Karpas-422 (cell line): ENCODE measurements around the gene PLCD1. TPM values are rescaled to one million over a fixed set of nuclear protein-coding genes. Genes with fewer than 3 reads are reported as not detected.
A peak's percentile ranks its signal among the peaks of the same experiment; 100 is the strongest.

Experiments used
- DNase-seq: peaks from one replicate; pipeline ENCODE4 v3.0.0-alpha.2; 2015
- H2AFZ ChIP-seq: fragments of 200-600 bp; sonication (generic); 2 replicates; pipeline ENCODE4 v1.6.1; 2014; ENCODE audit warnings: antibody characterized with exemption, low read length, mixed read lengths
- H3K27ac ChIP-seq: fragments of 200-600 bp; sonication (generic); 2 replicates; pipeline ENCODE4 v1.5.1; 2014; ENCODE audit warnings: mild to moderate bottlenecking, low read length, moderate library complexity
- H3K27me3 ChIP-seq: fragments of 200-600 bp; sonication (generic); 2 replicates; pipeline ENCODE4 v1.6.1; 2014; ENCODE audit warnings: low read length, mixed read lengths
- H3K36me3 ChIP-seq: fragments of 200-600 bp; sonication (generic); 2 replicates; pipeline ENCODE4 v1.6.1; 2014; ENCODE audit warnings: low read length, mixed read lengths; ENCODE audit not compliant: insufficient read depth
- H3K4me1 ChIP-seq: fragments of 200-600 bp; sonication (generic); 2 replicates; pipeline ENCODE4 v1.6.1; 2014; ENCODE audit warnings: mild to moderate bottlenecking, low read length, mixed read lengths
- H3K4me2 ChIP-seq: fragments of 200-600 bp; sonication (generic); 2 replicates; pipeline ENCODE4 v1.6.1; 2014; ENCODE audit warnings: low read length, low read depth, mild to moderate bottlenecking; ENCODE audit not compliant: poor library complexity, severe bottlenecking
- H3K4me3 ChIP-seq: fragments of 200-600 bp; sonication (generic); 2 replicates; pipeline ENCODE4 v1.5.1; 2014; ENCODE audit warnings: mild to moderate bottlenecking, antibody characterized with exemption, low read length, mixed read lengths
- H3K79me2 ChIP-seq: fragments of 200-600 bp; sonication (generic); 2 replicates; pipeline ENCODE4 v1.6.1; 2014; ENCODE audit warnings: mild to moderate bottlenecking, low read length, mixed read lengths
- H3K9ac ChIP-seq: fragments of 200-600 bp; sonication (generic); 2 replicates; pipeline ENCODE4 v1.6.0; 2014; ENCODE audit warnings: low read length
- H3K9me2 ChIP-seq: fragments of 200-600 bp; sonication (generic), shearing (Covaris generic); replicated peaks from 2 replicates; pipeline ENCODE4 v1.6.0; 2014; ENCODE audit warnings: mild to moderate bottlenecking, low read length, moderate library complexity; ENCODE audit not compliant: insufficient read depth
- H3K9me3 ChIP-seq: fragments of 300-700, 200-600 bp; sonication (generic); 2 replicates; pipeline ENCODE4 v1.6.1; 2014; ENCODE audit warnings: low read length, mixed read lengths
- H4K20me1 ChIP-seq: fragments of 200-600 bp; sonication (generic); 2 replicates; pipeline ENCODE4 v1.6.1; 2014; ENCODE audit warnings: mild to moderate bottlenecking, antibody characterized with exemption, low read length, low read depth; ENCODE audit not compliant: insufficient read depth
- total RNA-seq: library from RNA; depleted of rRNA; stranded (reverse); fragments of >200 nt; shearing (Covaris generic); gene quantifications from 2 replicates; pipeline ENCODE4 v1.2.3, GENCODE V29; 2014; ENCODE audit warnings: low replicate concordance

The PLCD1 gene
- total RNA-seq, 1 experiment from 2014 or later = 0.89 TPM

DNA sequence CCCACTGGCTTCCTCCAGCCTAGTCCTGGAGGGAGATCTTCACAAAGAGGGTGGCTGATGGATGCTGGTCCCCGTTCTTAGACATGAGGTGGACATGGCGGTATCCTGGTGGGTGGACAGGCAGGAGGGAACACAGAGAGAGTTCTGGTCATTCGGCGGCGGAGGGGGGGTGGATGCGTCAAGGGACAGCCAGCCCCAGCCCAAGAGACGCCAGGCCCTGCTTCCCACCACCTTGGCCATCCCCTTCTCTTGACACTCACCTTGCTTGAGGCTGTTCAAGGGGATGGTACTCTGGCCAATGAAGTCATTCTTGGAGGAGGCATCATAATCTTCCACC, 21.7 kb downstream of the PLCD1 start:
- no peaks in the 10 kb centered on the region for H3K9me2 ChIP-seq
- DNase-seq = no peak
- H3K4me1 ChIP-seq = no peaks in the 10 kb centered on the region
- no peak overlapping the region for H3K27ac ChIP-seq
- no peaks in the 10 kb centered on the region for H3K36me3 ChIP-seq
- H2AFZ ChIP-seq = no peak overlapping the region
- no peak overlapping the region for H3K9ac ChIP-seq
- H3K9me3 ChIP-seq = no peaks in the 10 kb centered on the region
- H3K4me3 ChIP-seq = no peak overlapping the region
- no peak overlapping the region for H3K4me2 ChIP-seq
- no peaks in the 10 kb centered on the region for H3K79me2 ChIP-seq
- H4K20me1 ChIP-seq = no peaks in the 10 kb centered on the region
- H3K27me3 ChIP-seq = no peaks in the 10 kb centered on the region

DNA sequence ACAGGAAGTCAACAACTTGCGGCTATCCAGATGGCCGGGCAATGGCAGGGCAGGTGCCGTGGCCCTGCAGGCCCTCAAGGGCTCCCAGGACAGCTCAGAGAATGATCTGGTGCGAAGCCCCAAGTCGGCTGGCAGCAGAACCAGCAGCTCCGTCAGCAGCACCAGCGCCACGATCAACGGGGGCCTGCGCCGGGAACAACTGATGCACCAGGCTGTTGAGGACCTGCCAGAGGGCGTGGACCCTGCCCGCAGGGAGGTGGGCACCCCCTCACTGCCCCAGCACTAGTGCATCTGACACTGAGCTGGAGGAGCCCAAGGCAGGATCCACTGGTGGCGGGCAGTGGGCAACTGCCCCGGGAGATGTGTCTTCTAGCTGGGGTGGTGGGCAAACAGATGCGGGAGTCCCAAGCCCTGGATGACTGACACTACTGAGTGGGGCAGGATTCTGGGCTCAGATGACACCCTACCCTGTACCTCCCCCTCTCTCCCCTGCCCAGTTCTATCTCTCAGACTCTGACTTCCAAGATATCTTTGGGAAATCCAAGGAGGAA, 22.9 kb downstream of the PLCD1 start:
- Histone ChIP-seq H3K9me3 (no peaks in the 10 kb centered on the region), H3K9ac (no peak overlapping the region), H3K27me3 (no peaks in the 10 kb centered on the region), H3K27ac (no peak overlapping the region), H3K4me2 (no peak overlapping the region), H3K36me3 (no peaks in the 10 kb centered on the region), H3K9me2 (no peaks in the 10 kb centered on the region), H4K20me1 (no peaks in the 10 kb centered on the region), H2AFZ (no peak overlapping the region), H3K79me2 (no peaks in the 10 kb centered on the region), H3K4me1 (no peaks in the 10 kb centered on the region), H3K4me3 (no peak overlapping the region)
- DNase-seq = no peak

DNA sequence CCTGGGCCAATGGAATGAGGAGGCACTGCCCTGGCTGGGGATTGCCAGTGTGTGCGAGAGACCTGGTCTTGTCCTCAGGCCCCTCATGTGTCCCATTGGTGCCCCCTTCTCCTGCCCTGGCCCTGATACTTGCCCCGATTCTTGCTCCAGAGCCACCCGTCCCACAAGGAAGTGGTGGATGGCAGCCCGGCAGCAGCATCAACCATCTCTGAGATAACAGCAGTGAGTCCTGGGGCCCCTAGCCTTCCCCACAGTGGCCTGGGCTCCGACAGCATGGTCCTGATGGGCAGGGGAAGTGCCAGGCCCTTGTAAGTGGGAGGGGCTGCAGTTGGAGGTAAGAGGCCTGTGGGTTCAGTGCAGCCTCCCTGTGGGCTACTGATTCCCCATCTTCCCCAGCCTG, 23.4 kb downstream of the PLCD1 start:
- DNase-seq = no peak
- H3K9me2 ChIP-seq = no peaks in the 10 kb centered on the region
- H3K36me3 ChIP-seq = no peaks in the 10 kb centered on the region
- H3K9me3 ChIP-seq = no peaks in the 10 kb centered on the region
- H4K20me1 ChIP-seq = no peaks in the 10 kb centered on the region
- H2AFZ ChIP-seq = no peak overlapping the region
- H3K27me3 ChIP-seq = no peaks in the 10 kb centered on the region
- no peak overlapping the region for H3K4me2 ChIP-seq
- H3K4me1 ChIP-seq = no peaks in the 10 kb centered on the region
- H3K27ac ChIP-seq = no peak overlapping the region
- H3K4me3 ChIP-seq = no peak overlapping the region
- no peaks in the 10 kb centered on the region for H3K79me2 ChIP-seq
- H3K9ac ChIP-seq = no peak overlapping the region

DNA sequence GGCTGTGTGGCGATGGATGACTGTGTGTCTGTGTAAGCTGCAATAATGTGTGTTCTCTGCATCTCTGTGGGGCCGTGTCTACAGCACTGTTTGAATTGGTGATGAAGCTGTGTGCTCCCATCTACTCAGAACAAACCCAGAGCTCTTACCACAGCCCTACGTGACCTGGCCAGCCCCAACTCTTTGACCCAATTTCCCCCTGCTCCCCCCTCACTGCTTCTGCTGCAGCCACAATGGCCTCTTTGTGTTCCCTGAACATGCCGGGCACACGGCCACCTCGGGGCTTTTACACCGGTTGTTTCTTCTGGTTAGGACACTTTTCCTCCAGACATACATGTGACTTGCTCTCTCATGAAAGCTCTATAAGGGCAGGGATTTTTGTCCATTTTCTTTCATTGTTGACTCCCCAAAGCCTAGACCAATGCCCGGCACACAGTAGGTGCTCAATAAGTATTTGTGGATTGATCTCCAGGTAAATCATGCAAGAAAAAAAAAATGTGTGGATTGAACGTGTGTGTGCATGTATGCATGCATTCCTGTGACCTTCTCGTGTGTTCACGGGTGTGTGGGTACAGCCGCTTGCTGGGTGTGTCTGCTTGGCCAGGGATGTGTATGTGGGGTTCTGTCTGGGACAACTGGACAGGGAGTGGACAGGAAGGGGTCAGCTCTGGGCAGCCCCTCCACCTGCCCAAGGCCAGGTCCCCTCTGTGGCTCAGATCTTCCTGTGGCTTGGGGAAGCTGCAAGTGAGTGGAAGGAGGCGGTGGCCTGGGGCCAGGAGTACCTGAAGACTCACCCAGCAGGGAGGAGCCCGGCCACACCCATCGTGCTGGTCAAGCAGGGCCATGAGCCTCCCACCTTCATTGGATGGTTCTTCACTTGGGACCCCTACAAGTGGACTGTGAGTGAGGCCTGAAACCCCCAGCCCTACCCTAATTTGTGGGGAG, 24.1 kb downstream of the PLCD1 start:
- no peaks in the 10 kb centered on the region for H3K9me2 ChIP-seq
- no peaks in the 10 kb centered on the region for H3K36me3 ChIP-seq

DNA sequence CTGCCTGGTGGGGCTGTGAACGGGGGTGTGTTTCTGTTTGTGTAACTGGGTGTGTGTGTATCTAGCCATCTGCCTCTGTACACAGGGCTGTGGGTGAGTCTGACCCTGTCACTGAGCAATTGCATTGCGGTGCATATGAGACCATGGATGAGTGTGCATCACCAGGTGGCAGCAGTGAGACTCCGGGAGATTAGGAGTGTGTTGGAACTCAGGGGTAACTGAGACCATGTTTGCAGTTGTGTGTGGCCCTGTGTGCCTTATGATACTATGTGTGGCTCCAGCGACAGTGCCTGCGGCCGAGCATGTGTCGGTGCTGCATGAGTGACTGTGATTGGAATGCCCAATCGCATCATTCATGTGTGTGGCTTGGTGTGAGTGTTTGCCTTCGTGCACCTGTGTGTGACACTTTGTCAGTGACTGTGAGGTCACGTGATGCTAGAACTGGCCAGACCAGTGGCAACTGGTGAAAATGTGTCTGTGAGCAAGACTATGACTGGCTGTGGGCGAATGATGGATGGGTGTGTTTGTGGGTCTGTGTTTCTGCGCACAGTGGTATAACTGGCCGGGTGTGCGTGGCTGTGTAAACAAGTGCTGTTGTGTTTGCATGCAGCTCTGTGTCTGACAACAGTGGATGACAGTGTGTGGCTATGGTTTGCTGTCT, 24.9 kb downstream of the PLCD1 start:
- Histone ChIP-seq H3K27ac (no peak overlapping the region), H3K9ac (no peak overlapping the region), H3K4me1 (no peaks in the 10 kb centered on the region), H3K79me2 (no peaks in the 10 kb centered on the region), H3K4me2 (no peak overlapping the region), H3K36me3 (peaks cover 4% of the 10 kb centered on the region; the same call in 1 of the 2 replicates), H4K20me1 (no peaks in the 10 kb centered on the region), H3K9me2 (no peaks in the 10 kb centered on the region), H3K9me3 (no peaks in the 10 kb centered on the region), H2AFZ (no peak overlapping the region), H3K27me3 (no peaks in the 10 kb centered on the region), H3K4me3 (no peak overlapping the region)
- DNase-seq = peak; percentile 79

More for the DNA sequence above, 24.1 kb downstream of the PLCD1 start:
- no peak for DNase-seq
- Histone ChIP-seq H2AFZ (no peak overlapping the region), H3K9me3 (no peaks in the 10 kb centered on the region), H3K9ac (no peak overlapping the region), H3K4me1 (no peaks in the 10 kb centered on the region), H3K4me2 (no peak overlapping the region), H3K27ac (no peak overlapping the region), H3K4me3 (no peak overlapping the region), H4K20me1 (no peaks in the 10 kb centered on the region), H3K79me2 (no peaks in the 10 kb centered on the region), H3K27me3 (no peaks in the 10 kb centered on the region)

DNA sequence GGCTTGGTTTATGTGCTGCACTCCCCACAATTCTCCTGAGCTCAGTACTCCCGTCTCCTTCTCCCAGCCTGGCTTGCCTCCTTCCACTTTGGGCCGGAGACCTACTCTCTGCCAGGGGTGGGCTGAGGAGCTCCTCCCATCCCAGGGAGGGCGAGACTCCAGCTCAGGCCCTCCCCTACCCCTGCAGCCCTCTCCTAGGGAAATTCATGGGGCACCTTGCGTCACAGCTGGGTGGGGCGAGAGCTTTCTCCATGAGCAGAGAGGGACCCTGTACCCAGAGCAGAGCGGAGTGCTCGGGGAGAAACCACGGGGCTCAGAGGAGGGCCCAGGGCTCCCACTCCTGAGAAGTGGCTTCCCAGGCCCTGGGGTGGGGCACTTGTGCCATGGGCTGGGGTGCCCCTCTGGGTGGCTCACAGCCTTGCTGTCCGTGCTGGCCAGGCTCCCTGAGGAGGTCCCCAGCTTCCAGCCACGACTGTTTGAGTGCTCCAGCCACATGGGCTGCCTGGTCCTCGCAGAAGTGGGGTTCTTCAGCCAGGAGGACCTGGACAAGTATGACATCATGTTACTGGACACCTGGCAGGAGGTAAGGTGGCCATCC, 25.5 kb downstream of the PLCD1 start:
- no peaks in the 10 kb centered on the region for H4K20me1 ChIP-seq
- no peak overlapping the region for H3K4me3 ChIP-seq
- no peak for DNase-seq
- no peaks in the 10 kb centered on the region for H3K9me2 ChIP-seq
- no peak overlapping the region for H3K4me2 ChIP-seq
- H2AFZ ChIP-seq = no peak overlapping the region
- H3K27me3 ChIP-seq = no peaks in the 10 kb centered on the region
- no peaks in the 10 kb centered on the region for H3K9me3 ChIP-seq
- H3K9ac ChIP-seq = no peak overlapping the region
- peaks cover 3% of the 10 kb centered on the region for H3K4me1 ChIP-seq
- H3K79me2 ChIP-seq = no peaks in the 10 kb centered on the region
- H3K27ac ChIP-seq = no peak overlapping the region
- peaks cover 6% of the 10 kb centered on the region; the same call in 1 of the 2 replicates for H3K36me3 ChIP-seq

DNA sequence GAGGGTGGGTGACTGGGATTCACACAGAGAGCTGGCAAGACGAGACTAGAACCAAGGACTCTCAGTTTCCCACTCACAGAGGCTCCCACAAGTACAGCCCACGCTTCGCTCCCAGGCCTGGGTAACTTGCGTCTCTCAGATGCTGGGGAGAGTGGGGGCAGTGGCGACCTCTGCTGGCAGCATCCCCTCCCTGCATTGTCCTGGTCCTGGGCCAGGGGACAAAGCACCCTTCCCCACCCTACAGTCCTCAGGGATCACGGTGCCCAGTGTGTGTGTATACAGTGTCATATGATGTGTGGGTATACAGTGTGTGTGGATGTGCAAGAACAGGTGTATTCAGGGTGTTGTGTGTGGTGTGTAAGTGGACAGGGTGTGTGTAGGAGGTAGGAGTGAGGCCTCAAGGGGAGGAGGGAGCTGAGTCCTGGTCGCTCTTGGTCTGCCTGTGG, 26.0 kb downstream of the PLCD1 start:
- Histone ChIP-seq H3K27me3 (no peaks in the 10 kb centered on the region), H3K4me1 (peaks cover 8% of the 10 kb centered on the region), H3K36me3 (peaks cover 6% of the 10 kb centered on the region; the same call in 1 of the 2 replicates), H3K4me2 (no peak overlapping the region), H3K27ac (no peak overlapping the region), H3K9ac (no peak overlapping the region), H4K20me1 (no peaks in the 10 kb centered on the region), H3K9me2 (no peaks in the 10 kb centered on the region), H3K4me3 (no peak overlapping the region), H3K79me2 (no peaks in the 10 kb centered on the region), H3K9me3 (no peaks in the 10 kb centered on the region), H2AFZ (no peak overlapping the region)
- DNase-seq = peak; percentile 72

DNA sequence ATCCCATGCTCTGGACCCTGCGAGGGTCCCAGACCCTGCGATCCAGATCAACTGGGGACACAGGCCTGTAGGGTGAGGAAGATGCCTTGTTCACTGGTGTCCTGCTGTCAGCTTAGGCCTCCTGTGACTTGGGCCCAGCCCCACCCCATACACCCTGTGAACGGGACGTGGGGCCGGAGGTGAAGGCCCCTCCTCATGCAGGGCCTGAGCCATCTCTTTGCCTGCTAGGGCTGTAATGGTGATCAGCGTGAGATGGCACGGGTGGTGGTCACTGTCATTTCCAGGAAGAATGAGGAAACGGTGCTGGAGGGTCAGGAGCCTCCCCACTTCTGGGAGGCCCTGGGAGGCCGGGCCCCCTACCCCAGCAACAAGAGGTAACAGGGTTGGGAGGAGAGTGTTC, 26.5 kb downstream of the PLCD1 start:
- Histone ChIP-seq H2AFZ (no peak overlapping the region), H3K9me3 (no peaks in the 10 kb centered on the region), H3K36me3 (peaks cover 6% of the 10 kb centered on the region; the same call in 1 of the 2 replicates), H4K20me1 (no peaks in the 10 kb centered on the region), H3K79me2 (no peaks in the 10 kb centered on the region), H3K4me1 (peaks cover 12% of the 10 kb centered on the region), H3K27ac (no peak overlapping the region), H3K27me3 (no peaks in the 10 kb centered on the region), H3K9me2 (no peaks in the 10 kb centered on the region), H3K4me3 (no peak overlapping the region), H3K9ac (no peak overlapping the region), H3K4me2 (no peak overlapping the region)
- no peak for DNase-seq
